ENCODE data around the gene SUSD1.

- TF ChIP-seq, protein P1, sequence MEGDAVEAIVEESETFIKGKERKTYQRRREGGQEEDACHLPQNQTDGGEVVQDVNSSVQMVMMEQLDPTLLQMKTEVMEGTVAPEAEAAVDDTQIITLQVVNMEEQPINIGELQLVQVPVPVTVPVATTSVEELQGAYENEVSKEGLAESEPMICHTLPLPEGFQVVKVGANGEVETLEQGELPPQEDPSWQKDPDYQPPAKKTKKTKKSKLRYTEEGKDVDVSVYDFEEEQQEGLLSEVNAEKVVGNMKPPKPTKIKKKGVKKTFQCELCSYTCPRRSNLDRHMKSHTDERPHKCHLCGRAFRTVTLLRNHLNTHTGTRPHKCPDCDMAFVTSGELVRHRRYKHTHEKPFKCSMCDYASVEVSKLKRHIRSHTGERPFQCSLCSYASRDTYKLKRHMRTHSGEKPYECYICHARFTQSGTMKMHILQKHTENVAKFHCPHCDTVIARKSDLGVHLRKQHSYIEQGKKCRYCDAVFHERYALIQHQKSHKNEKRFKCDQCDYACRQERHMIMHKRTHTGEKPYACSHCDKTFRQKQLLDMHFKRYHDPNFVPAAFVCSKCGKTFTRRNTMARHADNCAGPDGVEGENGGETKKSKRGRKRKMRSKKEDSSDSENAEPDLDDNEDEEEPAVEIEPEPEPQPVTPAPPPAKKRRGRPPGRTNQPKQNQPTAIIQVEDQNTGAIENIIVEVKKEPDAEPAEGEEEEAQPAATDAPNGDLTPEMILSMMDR (conservative IDR thresholded peaks at IDR 0.05; ENCODE audit: low read length): no peak
- no peak for TF ChIP-seq EZH2phosphoT487 (IDR thresholded peaks at IDR 0.05; ENCODE audit: borderline replicate concordance, low read depth, low read length)
These were observed 25.9 kb downstream of the SUSD1 start for GRCh38 chr9:112149211-112149610.
